Lower lobe of right lung (tissue), 2 donors: Measurements from ENCODE around the gene HORMAD2. TPM values are rescaled to one million over a fixed set of nuclear protein-coding genes. Genes with fewer than 3 reads are reported as not detected.

Experiments used
- ATAC-seq, 2 donors: fragments of 200-7000 bp; cut with Tn5 transposase; one replicate each; pipeline ENCODE4 v1.9.1; 2020 to 2022; ENCODE audit warnings: mild to moderate bottlenecking in 2 of 2, moderate library complexity in 2 of 2
- DNase-seq: peaks from one replicate; pipeline ENCODE4 v3.0.0-alpha.2; 2020
- H3K27ac ChIP-seq: fragments of 200-600 bp; one replicate; pipeline ENCODE4 v1.8.0; 2022
- H3K27me3 ChIP-seq: fragments of 200-600 bp; one replicate; pipeline ENCODE4 v1.8.0; 2022; ENCODE audit warnings: low read depth
- H3K36me3 ChIP-seq: fragments of 200-600 bp; one replicate; pipeline ENCODE4 v1.8.0; 2022; ENCODE audit warnings: mild to moderate bottlenecking
- H3K4me1 ChIP-seq: fragments of 200-600 bp; one replicate; pipeline ENCODE4 v1.8.0; 2022
- H3K4me3 ChIP-seq: fragments of 200-600 bp; one replicate; pipeline ENCODE4 v1.8.0; 2022; ENCODE audit warnings: mild to moderate bottlenecking
- H3K9me3 ChIP-seq: fragments of 200-600 bp; one replicate; pipeline ENCODE4 v1.8.0; 2022
- CTCF ChIP-seq: fragments of 200-600 bp; IDR thresholded peaks from one replicate; pipeline ENCODE4 v1.8.0; 2022; ENCODE audit warnings: antibody characterized with exemption, mild to moderate bottlenecking
- intact Hi-C: fragments of 100-400 bp; cut with DNase I; formaldehyde crosslinking; loops from one replicate; pipeline ENCODE4 v1.11.0; 2022
- total RNA-seq: library from RNA; stranded (reverse); fragmentation: NEBNext Ultra II Directional; extraction: Animal tissue kit (Norgen Biotek cat#: 25700); gene quantifications from one replicate; pipeline ENCODE4 v1.2.1, GENCODE V29; 2021
- donor health status: DM: no; HTN: yes; CAD: no; lungs with severe emphysema.

HORMAD2 gene
- total RNA-seq, 1 donor from 2014 or later: not detected

GRCh38 chr22:30046716-30047363, 33.4 kb upstream of the HORMAD2 start:
- Histone ChIP-seq H3K9me3 (no peaks in the 10 kb centered on the region), H3K36me3 (no peaks in the 10 kb centered on the region), H3K27me3 (no peaks in the 10 kb centered on the region), H3K27ac (no peak overlapping the region), H3K4me1 (peaks cover 10% of the 10 kb centered on the region), H3K4me3 (no peak overlapping the region)
- intact Hi-C loops: no loop called here
- ATAC-seq: no peak
- no peak for DNase-seq
- no peak for TF ChIP-seq CTCF

- Histone ChIP-seq H3K9me3 (no peaks in the 10 kb centered on the region), H3K36me3 (no peaks in the 10 kb centered on the region), H3K27ac (no peak overlapping the region), H3K27me3 (no peaks in the 10 kb centered on the region), H3K4me1 (peaks cover 10% of the 10 kb centered on the region), H3K4me3 (no peak overlapping the region)
- intact Hi-C loops: no loop called here
- DNase-seq: no peak
- peak; percentile 58 to 65 for ATAC-seq
- no peak for TF ChIP-seq CTCF
These were observed 32.9 kb upstream of the HORMAD2 start for GRCh38 chr22:30047364-30047738.

- no peak for TF ChIP-seq CTCF
- ATAC-seq: no peak
- Histone ChIP-seq H3K36me3 (no peaks in the 10 kb centered on the region), H3K4me3 (no peak overlapping the region), H3K27ac (no peak overlapping the region), H3K4me1 (peaks cover 10% of the 10 kb centered on the region), H3K27me3 (no peaks in the 10 kb centered on the region), H3K9me3 (no peaks in the 10 kb centered on the region)
- intact Hi-C loops: no loop called here
- DNase-seq: no peak
These were observed 31.6 kb upstream of the HORMAD2 start for GRCh38 chr22:30048681-30049080.

GRCh38 chr22:30054067-30054763, 26.0 kb upstream of the HORMAD2 start:
- no peaks in the 10 kb centered on the region for H3K9me3 ChIP-seq

GRCh38 chr22:30054764-30055069, 25.5 kb upstream of the HORMAD2 start:
- H3K4me1 ChIP-seq: no peaks in the 10 kb centered on the region
- no peaks in the 10 kb centered on the region for H3K36me3 ChIP-seq
- H3K9me3 ChIP-seq: no peaks in the 10 kb centered on the region
- no peak for DNase-seq
- intact Hi-C loops: no loop called here
- H3K4me3 ChIP-seq: no peak overlapping the region
- no peak for ATAC-seq
- H3K27me3 ChIP-seq: no peaks in the 10 kb centered on the region
- no peak for TF ChIP-seq CTCF
- H3K27ac ChIP-seq: no peak overlapping the region

More at GRCh38 chr22:30054067-30054763, 26.0 kb upstream of the HORMAD2 start:
- Histone ChIP-seq H3K36me3 (no peaks in the 10 kb centered on the region), H3K27ac (no peak overlapping the region), H3K27me3 (no peaks in the 10 kb centered on the region), H3K4me3 (no peak overlapping the region), H3K4me1 (no peaks in the 10 kb centered on the region)
- TF ChIP-seq CTCF: no peak
- DNase-seq (no peak), ATAC-seq (no peak)
- intact Hi-C loops: no loop called here
